Measurements from ENCODE around the gene ZDHHC22.
"Not testable (repeated sequence)": the region's sequence is repeated elsewhere in the genome, so short reads cannot be mapped to it uniquely, and the experiment has no call there.

ZDHHC22 gene, protein sequence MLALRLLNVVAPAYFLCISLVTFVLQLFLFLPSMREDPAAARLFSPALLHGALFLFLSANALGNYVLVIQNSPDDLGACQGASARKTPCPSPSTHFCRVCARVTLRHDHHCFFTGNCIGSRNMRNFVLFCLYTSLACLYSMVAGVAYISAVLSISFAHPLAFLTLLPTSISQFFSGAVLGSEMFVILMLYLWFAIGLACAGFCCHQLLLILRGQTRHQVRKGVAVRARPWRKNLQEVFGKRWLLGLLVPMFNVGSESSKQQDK

GRCh38 chr14:77141214-77142004 is at the start of gene ZDHHC22:
Gene ZDHHC22 (minus strand): TSS chr14:77141791. CDS start chr14:77139738, 2,053 bp downstream.
- DNase-seq (ENCODE audit: low read depth in 1 of 2, low spot score in 1 of 2): no peak

GRCh38 chr14:77190977-77191376 is 49.4 kb upstream of the ZDHHC22 start:
- no peak for DNase-seq (ENCODE audit: low read depth in 1 of 2, low spot score in 1 of 2)

DNA sequence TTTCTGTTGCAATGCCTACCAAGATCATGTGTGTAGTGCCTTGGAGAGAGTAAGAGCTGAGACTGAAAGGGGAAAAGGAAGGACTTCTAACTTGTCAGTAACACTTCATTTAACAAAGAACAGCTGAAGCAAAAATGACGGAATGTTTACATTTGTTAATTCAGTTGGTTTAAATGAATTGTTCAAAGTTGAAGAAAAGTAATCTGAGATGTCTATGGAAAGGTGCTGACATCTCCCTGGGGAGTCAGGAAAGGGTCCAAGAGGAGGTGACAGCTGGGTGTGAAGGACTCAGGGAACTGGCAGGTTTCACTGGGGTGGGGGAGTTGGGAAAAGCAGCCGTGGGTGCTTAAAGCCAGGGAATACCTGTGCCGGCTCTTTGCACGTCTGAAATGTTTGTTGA is 47.9 kb upstream of the ZDHHC22 start:
- no peak for DNase-seq (ENCODE audit: low read depth in 1 of 2, low spot score in 1 of 2)

DNA sequence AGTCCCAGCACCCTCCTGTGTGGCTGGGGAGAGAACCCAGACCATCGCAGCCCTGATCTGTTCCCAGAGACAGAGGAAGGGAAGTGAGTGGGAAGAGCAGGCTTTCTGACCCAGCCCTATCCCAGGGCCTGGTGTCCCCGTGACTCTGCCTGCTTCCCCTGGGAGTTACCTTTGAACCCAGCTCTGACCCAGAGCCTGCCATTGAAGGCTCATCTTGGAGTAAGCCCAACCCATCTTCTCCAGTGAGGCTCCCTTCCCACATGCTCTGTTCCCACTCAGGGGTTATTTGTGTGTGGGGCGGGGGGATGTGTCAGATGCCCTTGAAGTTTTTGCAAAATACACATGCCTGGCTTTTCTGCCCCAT is 46.0 kb upstream of the ZDHHC22 start:
- DNase-seq (ENCODE audit: low read depth in 1 of 2, low spot score in 1 of 2): no peak

DNA sequence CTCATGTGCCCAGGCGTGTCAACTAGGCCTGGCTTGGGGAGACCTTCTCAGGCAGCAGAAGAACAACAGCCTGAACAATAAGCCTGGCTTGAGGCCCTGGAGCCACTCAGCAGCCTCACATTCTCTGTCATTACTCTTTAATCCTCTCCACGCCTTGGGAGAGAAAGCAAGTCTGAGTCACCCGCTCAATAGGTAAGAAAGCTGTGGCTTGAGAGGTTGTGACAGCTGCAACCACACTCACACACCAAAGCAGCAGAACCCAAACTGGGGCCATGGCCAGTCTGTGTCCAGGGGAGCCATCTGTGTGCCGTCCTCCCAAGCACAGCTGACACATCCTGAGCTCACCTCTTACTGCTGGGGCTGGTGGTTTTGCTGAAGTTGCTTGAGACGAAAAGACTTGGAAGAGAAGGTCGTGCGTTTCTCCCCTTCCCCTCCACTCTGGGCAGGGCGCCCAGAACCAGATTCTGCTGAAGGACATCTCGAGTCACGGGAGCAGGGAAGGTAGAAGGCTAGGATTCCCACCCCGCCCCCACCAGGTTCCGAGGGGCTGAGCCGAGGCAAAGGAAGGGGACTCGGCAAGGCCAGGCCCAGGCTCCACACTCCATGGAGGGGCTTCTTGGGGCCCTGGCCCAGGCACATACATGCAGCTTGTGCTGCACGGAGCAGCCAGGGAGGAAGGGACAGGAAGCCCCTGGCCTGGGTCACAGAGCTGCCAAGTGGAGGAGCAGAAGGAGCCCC is 45.5 kb upstream of the ZDHHC22 start:
- DNase-seq (ENCODE audit: low read depth in 1 of 2, low spot score in 1 of 2): no peak

DNA sequence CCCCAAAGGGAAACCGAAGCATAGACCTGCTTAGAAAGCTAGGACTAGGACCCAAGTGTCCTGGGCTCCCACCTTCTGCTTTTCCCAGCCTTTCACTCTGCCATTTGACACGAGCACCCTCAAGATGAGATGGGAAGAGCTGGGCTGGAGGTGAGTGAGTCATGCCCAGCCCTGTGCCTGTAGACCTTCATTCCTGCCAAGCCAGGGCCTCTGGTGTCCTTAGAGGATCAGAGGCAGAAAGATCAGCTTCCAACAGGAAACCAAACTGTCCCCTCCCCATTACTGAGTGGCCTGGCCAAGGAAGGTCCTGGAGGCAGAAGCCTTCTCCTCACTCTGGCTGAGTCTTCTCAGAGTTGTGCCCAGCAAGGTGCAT is 43.5 kb upstream of the ZDHHC22 start:
- no peak for DNase-seq (ENCODE audit: low read depth in 1 of 2, low spot score in 1 of 2)

DNA sequence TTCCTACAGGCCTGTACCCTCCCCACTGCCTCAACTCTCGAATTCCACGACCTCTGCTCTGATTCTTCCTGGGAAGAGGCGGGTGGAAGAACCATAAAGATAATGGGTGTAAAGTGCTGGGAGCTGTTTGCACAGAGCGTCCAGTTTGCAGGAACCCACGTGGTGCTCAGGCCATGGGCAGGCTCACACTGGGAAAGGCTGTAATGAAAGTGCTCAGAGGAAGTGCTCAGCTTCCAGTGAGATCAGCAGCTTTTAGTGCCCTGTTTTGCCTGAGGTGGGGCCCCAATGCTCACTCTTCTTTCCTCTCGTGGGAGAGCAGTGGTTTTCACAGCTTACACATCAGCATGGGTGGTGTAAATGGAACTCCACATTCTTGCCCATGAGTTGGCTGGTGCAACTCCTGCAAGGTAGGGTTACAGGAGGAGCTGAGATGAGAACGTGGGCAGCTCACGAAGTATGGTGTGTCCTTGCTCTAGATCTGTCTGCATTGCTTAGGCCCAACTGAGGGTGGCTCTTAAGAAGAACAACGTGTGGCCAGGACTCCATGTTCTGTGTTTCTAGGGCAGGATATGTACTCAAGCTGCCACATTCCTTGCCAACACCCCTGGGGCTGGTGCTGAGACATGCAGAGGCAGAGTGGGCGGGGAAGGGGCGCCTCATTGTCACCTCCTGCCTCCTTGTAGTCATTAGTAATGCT is 43.0 kb upstream of the ZDHHC22 start:
- no peak for DNase-seq (ENCODE audit: low read depth in 1 of 2, low spot score in 1 of 2)

GRCh38 chr14:77183896-77184295 is 42.3 kb upstream of the ZDHHC22 start:
- no peak for DNase-seq (ENCODE audit: low read depth in 1 of 2, low spot score in 1 of 2)

GRCh38 chr14:77181603-77182437 is 40.2 kb upstream of the ZDHHC22 start, which contains the start of gene TMEM63C:
Gene TMEM63C (plus strand): TSS chr14:77181798. CDS start chr14:77218814, 37,016 bp downstream.
- DNase-seq (ENCODE audit: low read depth in 1 of 2, low spot score in 1 of 2): peak in 1 of 2 donors; percentile 40

DNA sequence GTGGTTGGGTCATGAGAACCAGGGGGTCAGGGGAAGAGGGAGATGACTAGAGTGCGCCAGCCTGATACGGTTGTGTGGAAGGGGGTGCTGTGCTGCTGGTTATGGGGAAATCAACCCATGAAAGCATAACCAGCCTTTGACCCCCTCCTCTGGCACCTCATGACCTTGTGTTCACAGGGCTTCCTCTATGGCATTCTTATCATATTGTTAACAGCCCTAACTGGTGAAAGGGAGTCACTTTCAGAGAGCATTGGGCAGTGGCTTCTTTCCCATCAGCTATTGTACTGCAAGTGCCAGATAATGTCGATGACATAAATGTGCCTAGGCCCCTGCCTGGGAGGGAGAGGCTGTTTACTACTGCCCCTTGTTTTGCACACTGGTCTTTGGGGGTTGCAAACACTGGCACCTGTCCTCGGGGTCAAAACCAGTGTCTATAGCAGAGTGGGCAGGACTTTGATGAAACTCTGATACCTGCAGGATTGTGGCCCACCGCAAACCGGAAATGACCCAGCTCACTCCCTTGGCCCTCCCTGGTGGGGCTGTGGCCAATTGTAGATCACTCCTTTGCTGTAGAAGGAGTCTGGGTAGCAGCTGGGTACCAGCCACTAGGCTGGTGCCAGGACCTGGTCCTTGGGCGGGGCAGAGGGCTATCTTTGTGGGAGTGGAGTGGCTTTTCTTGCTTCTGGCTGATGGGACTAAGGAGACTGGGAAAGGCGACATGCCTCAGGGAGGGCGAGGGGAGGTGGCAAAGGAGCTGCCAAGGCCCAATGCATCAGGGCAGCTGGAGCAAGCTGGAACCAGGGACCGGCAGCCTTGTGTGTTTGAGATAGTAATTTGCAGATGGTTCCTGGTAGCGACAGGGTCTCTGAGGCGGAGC is 39.4 kb upstream of the ZDHHC22 start:
- DNase-seq (ENCODE audit: low read depth in 1 of 2, low spot score in 1 of 2): no peak

DNA sequence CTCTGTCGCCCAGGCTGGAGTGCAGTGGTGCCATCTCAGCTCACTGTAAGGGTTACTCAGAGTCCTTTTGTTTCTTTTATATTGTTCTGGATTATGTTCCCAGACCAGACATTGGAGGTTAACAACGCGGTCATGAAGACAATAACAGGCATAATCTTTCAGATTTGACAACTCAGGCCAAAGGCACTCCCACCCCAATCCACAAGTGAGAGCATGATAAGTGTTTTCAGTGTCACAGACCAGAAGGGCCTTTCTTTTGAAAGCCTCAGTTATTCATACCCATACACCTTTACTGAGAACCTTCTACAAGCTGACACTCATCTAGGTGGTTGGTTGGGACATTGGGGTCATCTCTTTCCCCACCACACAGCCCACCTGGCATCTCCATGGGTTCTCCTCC is 37.1 kb upstream of the ZDHHC22 start:
- no peak for DNase-seq (ENCODE audit: low read depth in 1 of 2, low spot score in 1 of 2)

DNA sequence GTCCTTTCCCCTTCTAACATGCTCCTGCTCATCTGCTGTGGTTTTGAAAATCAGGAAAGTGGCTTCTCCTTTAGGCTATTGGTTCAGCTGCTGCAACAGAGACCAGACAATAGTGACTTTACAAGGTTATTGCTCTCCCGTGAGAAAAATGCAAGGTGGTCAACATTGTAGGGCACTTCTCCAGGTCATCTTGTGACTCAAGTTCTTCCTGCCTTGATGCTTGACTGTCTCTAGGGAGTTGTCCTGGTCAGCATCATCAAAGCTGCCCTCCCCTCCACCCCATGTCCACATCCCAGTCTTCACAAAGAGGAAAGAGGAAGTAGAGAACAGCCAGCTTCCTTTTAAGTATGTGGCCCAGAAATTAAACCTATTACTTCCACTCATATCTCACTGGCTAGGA is 36.1 kb upstream of the ZDHHC22 start:
- no peak for DNase-seq (ENCODE audit: low read depth in 1 of 2, low spot score in 1 of 2)

GRCh38 chr14:77175843-77176242 is 34.3 kb upstream of the ZDHHC22 start:
- DNase-seq (ENCODE audit: low read depth in 1 of 2, low spot score in 1 of 2): no peak

GRCh38 chr14:77173911-77174617 is 32.5 kb upstream of the ZDHHC22 start:
- not testable (repeated sequence) for DNase-seq (ENCODE audit: low read depth in 1 of 2, low spot score in 1 of 2)

GRCh38 chr14:77172916-77173315 is 31.3 kb upstream of the ZDHHC22 start:
- DNase-seq (ENCODE audit: low read depth in 1 of 2, low spot score in 1 of 2): no peak

DNA sequence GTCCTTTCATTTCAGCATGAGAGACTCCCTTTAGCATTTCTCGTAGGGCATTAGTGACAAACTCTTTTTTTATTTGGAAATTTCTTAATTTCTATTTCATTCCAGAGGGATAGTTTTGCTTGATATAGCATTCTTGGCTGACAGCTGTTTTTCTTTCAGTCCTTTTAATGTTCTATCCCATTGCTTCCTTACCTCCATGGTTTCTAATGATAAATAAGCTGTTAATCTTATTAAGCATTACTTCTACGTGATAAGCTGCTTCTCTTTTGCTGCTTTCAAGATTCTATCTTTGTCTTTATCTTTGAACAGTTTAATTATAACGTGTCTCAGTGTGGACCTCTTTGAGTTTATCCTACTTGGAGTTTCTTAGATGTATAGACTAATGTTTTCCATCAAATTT is 28.5 kb upstream of the ZDHHC22 start:
- DNase-seq (ENCODE audit: low read depth in 1 of 2, low spot score in 1 of 2): no peak

DNA sequence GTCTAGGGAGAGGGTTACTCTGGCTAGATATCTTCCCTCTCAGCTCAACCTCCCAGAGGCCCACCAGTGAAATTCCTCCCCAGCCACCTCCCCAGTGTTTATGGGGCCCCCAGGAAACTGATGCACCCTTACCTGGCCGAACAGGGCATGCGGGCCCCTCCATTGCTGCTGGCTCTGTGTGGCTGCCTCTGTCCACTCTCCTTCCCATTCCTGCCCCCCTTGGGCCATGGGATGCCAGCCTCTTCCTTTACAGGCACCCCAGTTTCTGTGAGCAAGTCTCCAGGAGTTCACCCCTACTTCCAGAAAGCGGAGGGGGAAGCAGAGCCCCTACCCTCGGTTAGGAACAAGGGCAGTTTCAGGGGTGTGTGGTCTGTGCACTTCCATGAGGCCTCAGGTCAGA is 19.4 kb upstream of the ZDHHC22 start:
- no peak for DNase-seq (ENCODE audit: low read depth in 1 of 2, low spot score in 1 of 2)

GRCh38 chr14:77158882-77159255 is 17.3 kb upstream of the ZDHHC22 start:
- no peak for DNase-seq (ENCODE audit: low read depth in 1 of 2, low spot score in 1 of 2)

Measured in stimulated activated CD4-positive, alpha-beta T cell treated with anti-CD3 and anti-CD28 coated beads, Interleukin-15, amount 100 ng/mL, for 1 hour (primary cell).